Fibroblast of pulmonary artery (primary cell): ENCODE data around the gene ATF6B.
"Not testable (repeated sequence)": the region's sequence is repeated elsewhere in the genome, so short reads cannot be mapped to it uniquely, and the experiment has no call there.

Source experiments
- DNase-seq: peaks from one replicate; pipeline ENCODE4 v3.0.0-alpha.2; 2010; ENCODE audit warnings: low read depth
- H3K4me3 ChIP-seq: replicated peaks from 2 replicates; pipeline ENCODE4 v1.5.1; 2011; ENCODE audit warnings: low read depth, mild to moderate bottlenecking, control low read depth, low read length, moderate library complexity
- TF ChIP-seq, protein P1 (sequence below): IDR thresholded peaks from 2 replicates; pipeline ENCODE4 v1.5.1; 2011; ENCODE audit warnings: mild to moderate bottlenecking, control low read depth, low read length, inconsistent platforms; ENCODE audit errors: missing control alignments

ATF6B gene

DNA sequence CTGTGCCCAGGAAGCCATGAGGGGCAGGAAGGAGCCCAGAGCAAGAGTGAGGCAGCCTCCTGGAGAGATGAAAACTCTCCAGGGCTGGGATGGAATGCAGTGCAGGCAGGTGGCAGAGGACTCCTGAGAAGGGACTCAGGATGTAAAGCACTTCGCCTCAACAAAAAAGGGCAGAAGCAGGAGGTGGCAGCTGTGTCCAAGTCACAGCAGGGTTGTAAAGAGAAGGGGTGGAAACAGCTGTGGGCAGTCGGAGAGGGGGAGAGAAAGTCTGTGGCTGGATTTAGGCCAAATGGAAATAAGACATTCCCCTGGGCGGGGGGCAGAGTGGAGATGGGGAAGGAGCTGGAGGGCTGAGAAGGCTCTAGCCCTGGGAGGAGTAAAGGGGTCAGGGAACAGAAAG is 54.9 kb downstream of the ATF6B start:
- DNase-seq: no peak
- TF ChIP-seq, protein P1, sequence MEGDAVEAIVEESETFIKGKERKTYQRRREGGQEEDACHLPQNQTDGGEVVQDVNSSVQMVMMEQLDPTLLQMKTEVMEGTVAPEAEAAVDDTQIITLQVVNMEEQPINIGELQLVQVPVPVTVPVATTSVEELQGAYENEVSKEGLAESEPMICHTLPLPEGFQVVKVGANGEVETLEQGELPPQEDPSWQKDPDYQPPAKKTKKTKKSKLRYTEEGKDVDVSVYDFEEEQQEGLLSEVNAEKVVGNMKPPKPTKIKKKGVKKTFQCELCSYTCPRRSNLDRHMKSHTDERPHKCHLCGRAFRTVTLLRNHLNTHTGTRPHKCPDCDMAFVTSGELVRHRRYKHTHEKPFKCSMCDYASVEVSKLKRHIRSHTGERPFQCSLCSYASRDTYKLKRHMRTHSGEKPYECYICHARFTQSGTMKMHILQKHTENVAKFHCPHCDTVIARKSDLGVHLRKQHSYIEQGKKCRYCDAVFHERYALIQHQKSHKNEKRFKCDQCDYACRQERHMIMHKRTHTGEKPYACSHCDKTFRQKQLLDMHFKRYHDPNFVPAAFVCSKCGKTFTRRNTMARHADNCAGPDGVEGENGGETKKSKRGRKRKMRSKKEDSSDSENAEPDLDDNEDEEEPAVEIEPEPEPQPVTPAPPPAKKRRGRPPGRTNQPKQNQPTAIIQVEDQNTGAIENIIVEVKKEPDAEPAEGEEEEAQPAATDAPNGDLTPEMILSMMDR: no peak
- no peak overlapping the region for H3K4me3 ChIP-seq

DNA sequence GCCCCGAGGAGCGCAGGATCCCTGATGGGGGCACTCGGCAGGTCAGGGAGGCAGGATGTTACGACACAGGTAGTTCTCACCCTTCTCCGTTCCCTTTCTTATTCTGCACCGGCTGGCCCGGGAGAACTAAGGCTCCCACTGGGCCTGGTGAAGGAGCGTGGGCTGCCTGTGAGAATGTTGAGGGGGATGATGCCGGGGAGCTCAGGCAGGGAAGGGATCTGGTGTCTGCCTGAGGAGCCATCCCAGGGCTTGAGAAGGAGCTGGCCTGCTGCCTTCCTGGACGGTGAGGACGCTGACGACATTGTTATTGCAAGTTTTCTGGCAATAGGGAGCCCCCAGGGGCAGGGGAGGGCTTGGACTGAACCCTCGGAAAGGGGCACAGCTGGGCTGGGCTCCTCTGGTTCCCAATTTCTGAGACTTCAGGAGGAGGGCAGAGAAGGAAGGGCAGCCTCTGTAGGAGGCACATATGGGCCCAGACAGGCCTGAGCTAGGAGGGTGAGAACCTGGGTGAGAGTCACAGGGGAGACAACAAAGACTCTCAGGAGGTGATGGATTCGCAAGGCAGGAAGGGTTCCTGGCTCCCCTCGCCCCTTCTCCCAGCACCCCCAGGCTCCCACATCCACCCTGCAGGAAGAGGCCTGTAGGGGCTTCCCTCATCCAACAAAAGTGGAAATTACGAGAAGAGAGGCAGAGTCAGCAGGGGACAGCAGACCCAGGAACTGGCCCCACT is 57.1 kb downstream of the ATF6B start:
- no peak for DNase-seq
- TF ChIP-seq, protein P1: no peak
- H3K4me3 ChIP-seq: no peak overlapping the region

DNA sequence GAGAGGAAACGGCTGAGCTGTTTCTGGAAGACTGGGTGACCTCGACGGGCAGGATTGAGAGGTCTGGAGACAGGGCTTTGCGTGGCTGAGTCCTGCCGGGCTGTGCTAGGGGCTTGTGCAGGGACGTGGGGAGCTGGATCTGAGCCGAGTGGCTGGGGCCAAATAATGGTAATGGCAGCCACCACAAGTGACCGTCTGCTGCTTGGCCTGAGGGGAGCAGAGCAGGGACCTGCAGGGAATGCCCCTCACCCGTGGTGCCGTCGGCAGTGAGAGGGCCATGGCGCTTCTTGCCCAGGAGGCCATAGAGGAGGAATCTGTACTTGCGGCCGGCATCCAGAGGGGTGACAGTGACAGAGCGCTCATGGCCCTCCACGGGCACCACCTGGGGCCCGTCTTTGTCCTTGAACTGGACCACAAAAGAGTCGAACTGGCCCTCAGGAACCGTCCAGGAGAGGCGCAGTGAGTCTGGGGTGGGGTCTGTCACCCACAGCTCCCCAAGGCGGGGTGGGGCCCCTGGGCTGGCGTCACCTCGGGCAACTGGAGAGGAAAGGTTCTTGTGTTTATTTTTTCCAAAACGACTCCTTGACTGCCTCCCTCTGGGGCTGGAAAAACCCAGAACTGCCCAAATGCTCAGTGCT is 58.0 kb downstream of the ATF6B start:
- no peak overlapping the region for H3K4me3 ChIP-seq
- DNase-seq: no peak
- TF ChIP-seq, protein P1: no peak

DNA sequence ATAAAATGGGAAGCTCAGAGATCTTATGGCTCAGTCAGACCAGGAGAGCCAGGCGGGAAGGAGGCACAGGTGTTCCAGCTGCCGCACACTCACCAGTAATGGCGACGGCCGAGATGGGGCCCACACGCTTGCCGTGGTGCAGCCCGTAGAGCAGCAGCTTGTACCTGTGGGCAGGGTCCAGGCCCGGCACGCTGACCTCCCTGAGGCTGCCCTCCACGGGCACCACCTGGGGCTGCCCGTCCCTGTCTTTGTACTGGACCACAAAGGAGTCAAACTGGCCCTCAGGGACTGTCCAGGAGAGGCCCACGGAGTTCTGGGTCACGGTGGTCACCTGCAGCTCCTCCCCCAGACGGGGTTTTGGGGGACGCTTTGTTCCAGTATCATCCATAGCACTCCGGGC is 58.6 kb downstream of the ATF6B start:
- H3K4me3 ChIP-seq: no peak overlapping the region
- TF ChIP-seq, protein P1: no peak
- no peak for DNase-seq

DNA sequence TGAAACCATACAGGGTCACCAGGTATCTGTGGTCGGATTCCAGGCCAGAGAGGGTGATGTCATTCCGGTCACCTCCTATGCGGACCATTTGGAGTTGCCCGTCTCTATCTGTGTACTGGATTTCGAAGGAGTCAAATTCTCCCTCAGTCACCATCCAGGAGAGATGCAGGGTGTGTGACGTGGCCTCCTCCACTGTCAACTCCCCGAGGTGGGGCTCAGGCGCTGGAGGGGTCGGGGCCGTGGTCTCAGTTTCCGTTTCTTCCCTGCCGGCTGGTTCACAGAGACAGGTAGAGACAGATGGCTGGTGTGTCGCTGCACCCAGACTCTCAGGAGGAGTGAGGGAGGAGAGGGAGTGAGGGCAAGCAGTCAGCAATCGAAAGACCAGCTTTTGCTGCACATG is 59.2 kb downstream of the ATF6B start:
- no peak for DNase-seq
- TF ChIP-seq, protein P1: no peak
- H3K4me3 ChIP-seq: no peak overlapping the region

DNA sequence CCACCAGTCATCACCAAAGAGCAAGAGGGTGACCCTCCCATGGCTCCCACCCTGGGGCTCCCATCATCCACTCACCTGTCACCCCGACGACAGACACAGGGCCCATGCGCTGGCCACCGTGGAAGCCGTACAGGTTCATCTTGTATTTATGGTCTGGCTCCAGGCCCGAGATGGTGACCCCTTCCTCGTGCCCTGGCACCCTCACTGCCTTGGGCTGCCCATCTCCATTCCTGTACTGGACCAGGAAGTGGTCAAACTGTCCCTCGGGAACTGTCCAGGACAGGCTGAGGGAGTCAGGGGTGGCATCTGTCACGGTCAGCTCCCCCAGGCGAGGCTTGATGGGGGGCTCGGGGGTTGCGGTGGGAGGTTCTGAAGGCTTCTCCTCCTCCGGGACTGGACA is 59.7 kb downstream of the ATF6B start:
- not testable (repeated sequence) for H3K4me3 ChIP-seq, DNase-seq

DNA sequence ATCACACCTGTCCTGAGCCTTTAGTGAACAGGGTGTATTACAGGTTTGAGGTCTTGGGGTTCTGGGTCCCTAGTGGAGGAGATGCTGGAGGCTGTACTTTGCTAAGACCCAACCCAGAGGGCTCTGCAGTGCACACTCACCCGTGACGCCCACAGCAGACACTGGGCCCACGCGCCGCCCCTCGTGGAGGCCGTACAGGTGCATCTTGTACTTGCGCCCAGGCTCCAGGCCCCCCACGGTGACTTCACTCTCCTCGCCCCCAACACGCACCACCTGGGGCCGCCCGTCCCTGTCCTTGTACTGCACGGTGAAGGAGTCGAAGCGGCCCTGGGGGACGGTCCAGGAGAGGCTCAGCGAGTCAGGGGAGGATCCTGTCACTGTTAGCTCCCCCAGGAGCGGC is 60.5 kb downstream of the ATF6B start:
- H3K4me3 ChIP-seq, DNase-seq: not testable (repeated sequence)
